Measurements from ENCODE around the gene FRMD3.

The FRMD3 gene

DNA sequence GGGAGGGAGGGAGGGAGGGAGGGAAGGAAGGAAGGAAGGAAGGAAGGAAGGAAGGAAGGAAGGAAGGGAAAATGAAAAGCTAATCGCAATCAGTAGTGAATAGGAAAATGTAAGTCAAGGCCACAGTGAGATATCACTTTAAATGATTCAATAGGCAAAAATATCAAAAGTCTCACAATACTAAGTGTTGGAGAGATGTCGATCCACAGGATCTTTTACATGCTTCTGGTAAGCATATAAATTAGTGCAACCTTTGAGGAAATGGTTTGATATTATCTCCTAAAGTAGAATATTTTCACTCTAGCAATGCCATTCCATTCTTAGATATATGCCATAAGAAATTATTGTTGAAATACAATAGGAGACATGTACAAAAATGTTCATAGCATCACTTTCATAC is 58.4 kb downstream of the FRMD3 start:
- no peak overlapping the region for H3K4me3 ChIP-seq (ENCODE audit: low read length)

DNA sequence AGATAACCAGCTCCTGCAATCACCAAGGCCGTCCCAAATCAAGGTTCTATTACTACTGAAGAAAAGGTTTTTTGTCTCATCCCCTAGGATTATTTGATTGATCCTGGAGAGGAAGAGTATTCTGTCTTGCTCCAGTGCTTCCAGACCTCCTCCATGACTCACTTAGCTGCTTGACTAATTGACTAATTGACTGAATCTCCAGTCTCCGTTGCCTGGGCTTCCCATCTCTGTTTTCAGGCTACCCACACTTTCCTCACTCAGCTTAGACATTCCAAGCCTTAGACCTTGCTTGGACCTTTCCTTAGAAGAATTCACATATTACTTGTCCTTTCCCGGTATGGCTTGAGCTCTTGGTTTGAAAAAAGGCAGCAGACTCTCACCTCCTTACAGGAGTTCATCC is 60.6 kb downstream of the FRMD3 start:
- Histone ChIP-seq H3K9me3 (ENCODE audit: low read length) (no peaks in the 10 kb centered on the region), H3K4me3 (ENCODE audit: low read length) (no peak overlapping the region), H3K36me3 (ENCODE audit: insufficient read depth, low read length) (no peaks in the 10 kb centered on the region), H3K27me3 (ENCODE audit: insufficient read depth, low read length) (no peaks in the 10 kb centered on the region), H2AFZ (ENCODE audit: low read depth, low read length) (no peak overlapping the region), H3K4me1 (ENCODE audit: insufficient read depth, low read length) (no peaks in the 10 kb centered on the region)

More for the DNA sequence above, 58.4 kb downstream of the FRMD3 start:
- no peaks in the 10 kb centered on the region for H3K27me3 ChIP-seq (ENCODE audit: insufficient read depth, low read length)
- no peaks in the 10 kb centered on the region for H3K4me1 ChIP-seq (ENCODE audit: insufficient read depth, low read length)
- no peak overlapping the region for H2AFZ ChIP-seq (ENCODE audit: low read depth, low read length)
- H3K36me3 ChIP-seq (ENCODE audit: insufficient read depth, low read length) = no peaks in the 10 kb centered on the region
- H3K9me3 ChIP-seq (ENCODE audit: low read length) = no peaks in the 10 kb centered on the region

DNA sequence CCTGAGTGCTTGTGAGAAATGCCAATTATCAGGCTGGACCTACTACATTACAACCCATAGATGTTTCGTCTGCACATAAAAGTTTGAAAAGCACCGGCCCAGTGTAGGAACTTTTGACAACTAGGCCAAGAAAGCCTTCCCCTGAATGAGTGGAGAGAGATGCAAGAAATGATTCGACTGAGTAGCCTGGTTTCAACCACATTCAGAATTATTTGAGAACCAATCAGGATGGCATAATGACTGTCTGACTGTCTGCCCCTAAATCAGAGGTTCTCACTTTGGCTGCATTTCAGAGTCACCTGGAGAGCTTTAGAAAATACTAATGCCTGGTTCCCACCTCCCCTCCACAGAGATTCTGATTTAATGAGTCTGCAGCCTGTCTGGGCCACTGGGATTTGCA is 61.1 kb downstream of the FRMD3 start:
- no peaks in the 10 kb centered on the region for H3K9me3 ChIP-seq (ENCODE audit: low read length)
- no peak overlapping the region for H2AFZ ChIP-seq (ENCODE audit: low read depth, low read length)
- no peaks in the 10 kb centered on the region for H3K27me3 ChIP-seq (ENCODE audit: insufficient read depth, low read length)
- H3K4me3 ChIP-seq (ENCODE audit: low read length) = no peak overlapping the region
- no peaks in the 10 kb centered on the region for H3K4me1 ChIP-seq (ENCODE audit: insufficient read depth, low read length)
- no peaks in the 10 kb centered on the region for H3K36me3 ChIP-seq (ENCODE audit: insufficient read depth, low read length)

DNA sequence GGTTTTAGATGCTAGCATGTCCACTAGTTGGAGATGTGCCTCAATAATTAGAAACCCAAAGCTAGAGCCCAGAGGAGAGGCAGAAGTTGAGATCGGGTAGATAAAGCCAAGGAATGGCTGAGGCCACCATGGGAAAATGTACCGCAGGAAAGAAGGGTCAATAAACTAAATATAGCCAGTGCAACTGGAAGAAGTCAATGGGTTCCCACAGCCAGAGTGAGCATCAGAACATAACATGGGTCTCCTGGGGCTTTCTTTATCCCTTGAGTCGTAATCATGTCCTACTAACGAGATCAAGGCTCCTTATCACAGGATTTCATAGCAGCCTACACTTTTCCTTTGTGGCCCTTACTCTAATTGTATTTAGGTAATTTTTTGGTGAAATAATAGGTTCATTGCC is 61.7 kb downstream of the FRMD3 start:
- H3K9me3 ChIP-seq (ENCODE audit: low read length) = no peaks in the 10 kb centered on the region
- no peak overlapping the region for H2AFZ ChIP-seq (ENCODE audit: low read depth, low read length)
- no peaks in the 10 kb centered on the region for H3K4me1 ChIP-seq (ENCODE audit: insufficient read depth, low read length)
- H3K4me3 ChIP-seq (ENCODE audit: low read length) = no peak overlapping the region
- H3K27me3 ChIP-seq (ENCODE audit: insufficient read depth, low read length) = no peaks in the 10 kb centered on the region
- H3K36me3 ChIP-seq (ENCODE audit: insufficient read depth, low read length) = no peaks in the 10 kb centered on the region

DNA sequence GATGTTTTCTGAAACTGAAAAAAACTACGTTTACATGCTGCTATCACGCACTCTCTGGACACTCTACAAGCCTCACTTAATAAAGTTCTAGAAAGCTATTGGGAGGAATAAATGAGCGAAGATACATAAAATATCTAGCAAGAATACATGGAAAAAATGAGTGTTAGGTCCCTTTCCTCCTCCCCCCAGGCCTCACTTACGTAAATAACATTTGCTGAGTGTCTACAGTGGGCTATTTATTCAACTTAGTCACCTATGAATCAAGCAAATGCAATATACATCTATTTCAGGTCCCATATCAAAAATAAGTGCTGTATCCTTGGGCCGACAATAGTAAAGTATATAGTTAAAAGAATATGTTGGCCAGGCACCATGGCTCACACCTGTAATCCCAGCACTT is 62.5 kb downstream of the FRMD3 start:
- Histone ChIP-seq H3K36me3 (ENCODE audit: insufficient read depth, low read length) (no peaks in the 10 kb centered on the region), H3K4me1 (ENCODE audit: insufficient read depth, low read length) (no peaks in the 10 kb centered on the region), H3K27me3 (ENCODE audit: insufficient read depth, low read length) (no peaks in the 10 kb centered on the region), H3K9me3 (ENCODE audit: low read length) (no peaks in the 10 kb centered on the region), H2AFZ (ENCODE audit: low read depth, low read length) (no peak overlapping the region), H3K4me3 (ENCODE audit: low read length) (no peak overlapping the region)

- H3K4me3 ChIP-seq (ENCODE audit: low read length) = no peak overlapping the region
- H3K36me3 ChIP-seq (ENCODE audit: insufficient read depth, low read length) = no peaks in the 10 kb centered on the region
- H3K27me3 ChIP-seq (ENCODE audit: insufficient read depth, low read length) = no peaks in the 10 kb centered on the region
- peaks cover 11% of the 10 kb centered on the region for H3K4me1 ChIP-seq (ENCODE audit: insufficient read depth, low read length)
- no peaks in the 10 kb centered on the region for H3K9me3 ChIP-seq (ENCODE audit: low read length)
- H2AFZ ChIP-seq (ENCODE audit: low read depth, low read length) = no peak overlapping the region
These were observed 63.6 kb downstream of the FRMD3 start for GRCh38 chr9:83474631-83475030.

GRCh38 chr9:83473488-83473971 is 64.7 kb downstream of the FRMD3 start:
- H3K4me1 ChIP-seq (ENCODE audit: insufficient read depth, low read length) = peaks cover 15% of the 10 kb centered on the region
- no peak overlapping the region for H2AFZ ChIP-seq (ENCODE audit: low read depth, low read length)
- no peak overlapping the region for H3K4me3 ChIP-seq (ENCODE audit: low read length)
- H3K27me3 ChIP-seq (ENCODE audit: insufficient read depth, low read length) = no peaks in the 10 kb centered on the region
- H3K9me3 ChIP-seq (ENCODE audit: low read length) = no peaks in the 10 kb centered on the region
- no peaks in the 10 kb centered on the region for H3K36me3 ChIP-seq (ENCODE audit: insufficient read depth, low read length)

- peaks cover 15% of the 10 kb centered on the region for H3K4me1 ChIP-seq (ENCODE audit: insufficient read depth, low read length)
- H3K27me3 ChIP-seq (ENCODE audit: insufficient read depth, low read length) = no peaks in the 10 kb centered on the region
- H2AFZ ChIP-seq (ENCODE audit: low read depth, low read length) = no peak overlapping the region
- H3K4me3 ChIP-seq (ENCODE audit: low read length) = no peak overlapping the region
- H3K9me3 ChIP-seq (ENCODE audit: low read length) = no peaks in the 10 kb centered on the region
- no peaks in the 10 kb centered on the region for H3K36me3 ChIP-seq (ENCODE audit: insufficient read depth, low read length)
These were observed 65.4 kb downstream of the FRMD3 start for GRCh38 chr9:83472764-83473163.

DNA sequence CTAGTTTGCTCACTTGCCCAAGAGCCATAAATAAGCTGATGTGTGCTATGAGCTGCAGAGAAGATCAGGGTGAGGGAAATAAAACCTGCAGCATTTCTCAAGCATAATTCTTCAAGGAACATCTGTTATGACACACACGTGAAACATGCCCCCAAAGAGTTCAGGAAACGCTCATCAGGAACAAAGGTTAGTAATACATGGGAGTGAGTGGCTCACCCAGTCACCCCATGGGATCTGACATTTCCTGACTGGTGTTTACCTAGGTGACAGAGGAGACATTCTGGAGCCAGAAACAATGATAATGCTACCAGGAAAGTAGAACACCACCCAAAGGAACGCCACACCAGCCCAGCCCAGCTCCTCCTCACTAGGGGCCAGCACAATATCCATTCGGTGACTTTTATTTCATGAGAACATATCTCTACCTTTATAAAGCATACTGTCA is 66.0 kb downstream of the FRMD3 start:
- Histone ChIP-seq H3K4me1 (ENCODE audit: insufficient read depth, low read length) (peaks cover 15% of the 10 kb centered on the region), H3K4me3 (ENCODE audit: low read length) (no peak overlapping the region), H2AFZ (ENCODE audit: low read depth, low read length) (no peak overlapping the region), H3K27me3 (ENCODE audit: insufficient read depth, low read length) (no peaks in the 10 kb centered on the region), H3K9me3 (ENCODE audit: low read length) (no peaks in the 10 kb centered on the region), H3K36me3 (ENCODE audit: insufficient read depth, low read length) (no peaks in the 10 kb centered on the region)

- Histone ChIP-seq H3K9me3 (ENCODE audit: low read length) (no peaks in the 10 kb centered on the region), H2AFZ (ENCODE audit: low read depth, low read length) (no peak overlapping the region), H3K4me1 (ENCODE audit: insufficient read depth, low read length) (peaks cover 15% of the 10 kb centered on the region), H3K36me3 (ENCODE audit: insufficient read depth, low read length) (no peaks in the 10 kb centered on the region), H3K4me3 (ENCODE audit: low read length) (no peak overlapping the region), H3K27me3 (ENCODE audit: insufficient read depth, low read length) (no peaks in the 10 kb centered on the region)
These were observed 67.0 kb downstream of the FRMD3 start for GRCh38 chr9:83471241-83471640.

DNA sequence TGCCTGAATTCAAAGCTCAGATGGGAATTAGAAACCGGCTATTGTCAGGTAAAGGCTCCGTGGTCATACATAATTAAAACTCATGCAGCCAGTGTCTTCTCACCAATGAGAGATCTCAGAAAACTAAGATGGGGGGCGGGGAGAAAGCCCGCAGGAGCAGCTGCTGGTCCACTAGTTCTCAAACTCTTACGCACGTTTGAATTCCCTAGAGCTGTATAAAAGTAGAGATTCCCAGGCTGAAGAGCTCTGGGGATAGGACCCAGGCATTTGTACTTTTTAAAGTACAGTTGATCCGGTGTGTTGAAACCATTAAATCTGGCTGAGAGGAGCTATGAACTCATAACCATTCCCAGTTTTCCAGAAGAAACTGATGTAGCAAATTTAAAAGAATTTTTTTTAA is 68.5 kb downstream of the FRMD3 start:
- H2AFZ ChIP-seq (ENCODE audit: low read depth, low read length) = no peak overlapping the region
- H3K27me3 ChIP-seq (ENCODE audit: insufficient read depth, low read length) = no peaks in the 10 kb centered on the region
- no peaks in the 10 kb centered on the region for H3K9me3 ChIP-seq (ENCODE audit: low read length)
- H3K4me1 ChIP-seq (ENCODE audit: insufficient read depth, low read length) = peaks cover 15% of the 10 kb centered on the region
- H3K36me3 ChIP-seq (ENCODE audit: insufficient read depth, low read length) = no peaks in the 10 kb centered on the region
- no peak overlapping the region for H3K4me3 ChIP-seq (ENCODE audit: low read length)

DNA sequence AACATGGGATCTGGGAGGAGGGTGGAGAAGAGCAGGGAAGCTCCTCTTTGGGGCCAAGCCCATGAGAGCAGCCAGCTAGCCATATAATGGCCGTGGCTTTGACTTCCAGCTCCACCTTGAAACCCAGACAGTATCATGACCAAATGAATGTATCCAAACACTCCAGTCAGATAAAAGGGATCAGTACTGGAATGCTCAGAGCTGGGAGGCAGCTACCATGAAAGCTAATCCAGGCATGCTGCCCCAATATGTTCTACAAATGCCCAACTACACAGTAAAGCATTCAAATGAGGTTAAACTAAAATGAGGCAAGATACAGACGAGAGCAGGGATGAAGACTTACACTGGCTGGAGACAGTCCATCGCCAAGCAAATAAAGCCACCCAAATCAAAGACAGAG is 69.4 kb downstream of the FRMD3 start:
- Histone ChIP-seq H3K36me3 (ENCODE audit: insufficient read depth, low read length) (no peaks in the 10 kb centered on the region), H2AFZ (ENCODE audit: low read depth, low read length) (no peak overlapping the region), H3K4me3 (ENCODE audit: low read length) (no peak overlapping the region), H3K4me1 (ENCODE audit: insufficient read depth, low read length) (peaks cover 21% of the 10 kb centered on the region), H3K27me3 (ENCODE audit: insufficient read depth, low read length) (no peaks in the 10 kb centered on the region), H3K9me3 (ENCODE audit: low read length) (no peaks in the 10 kb centered on the region)

GRCh38 chr9:83466877-83467276 is 71.3 kb downstream of the FRMD3 start:
- H2AFZ ChIP-seq (ENCODE audit: low read depth, low read length) = no peak overlapping the region
- H3K27me3 ChIP-seq (ENCODE audit: insufficient read depth, low read length) = no peaks in the 10 kb centered on the region
- H3K4me3 ChIP-seq (ENCODE audit: low read length) = no peak overlapping the region
- H3K4me1 ChIP-seq (ENCODE audit: insufficient read depth, low read length) = peaks cover 24% of the 10 kb centered on the region
- H3K36me3 ChIP-seq (ENCODE audit: insufficient read depth, low read length) = no peaks in the 10 kb centered on the region
- H3K9me3 ChIP-seq (ENCODE audit: low read length) = no peaks in the 10 kb centered on the region

DNA sequence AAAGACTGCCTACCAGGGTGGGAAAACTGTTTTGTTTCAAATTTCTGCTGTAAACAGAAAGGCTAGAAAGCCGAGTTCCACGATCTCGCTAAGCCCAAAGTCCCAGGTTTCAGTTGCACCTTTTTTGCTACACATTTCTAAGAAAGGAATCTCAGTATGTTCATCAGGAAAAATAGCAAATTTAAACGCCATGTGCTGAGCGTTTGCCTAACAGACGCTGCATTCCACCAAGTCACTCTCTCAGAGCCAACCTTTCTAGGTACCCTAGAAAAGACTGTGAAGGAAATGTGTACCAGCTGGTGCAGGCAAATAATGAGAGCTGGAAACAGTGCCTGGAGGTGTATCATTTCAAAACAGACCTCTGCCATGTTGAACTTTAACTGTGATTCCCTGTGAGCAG is 71.8 kb downstream of the FRMD3 start:
- H2AFZ ChIP-seq (ENCODE audit: low read depth, low read length) = no peak overlapping the region
- H3K9me3 ChIP-seq (ENCODE audit: low read length) = peaks cover under 1% of the 10 kb centered on the region
- H3K4me3 ChIP-seq (ENCODE audit: low read length) = no peak overlapping the region

More for the DNA sequence above, 71.8 kb downstream of the FRMD3 start:
- Histone ChIP-seq H3K4me1 (ENCODE audit: insufficient read depth, low read length) (peaks cover 24% of the 10 kb centered on the region), H3K27me3 (ENCODE audit: insufficient read depth, low read length) (no peaks in the 10 kb centered on the region), H3K36me3 (ENCODE audit: insufficient read depth, low read length) (no peaks in the 10 kb centered on the region)
